Keratinocyte (primary cell): ENCODE measurements around the gene TMEM87A.

Experiments
- CTCF ChIP-seq, 3 experiments: IDR thresholded peaks in 1 of 3; conservative IDR thresholded peaks in 1 of 3; optimal IDR thresholded peaks in 1 of 3; 2 replicates in 2 of 3; 3 replicates in 1 of 3; pipeline versions ENCODE3 to v1.5.1; 2011; ENCODE audit warnings: low read length in 3 of 3, mild to moderate bottlenecking in 3 of 3, moderate library complexity in 2 of 3, control low read depth in 1 of 3, inconsistent platforms in 1 of 3; ENCODE audit not compliant: insufficient read depth in 2 of 3; ENCODE audit errors: extremely low read depth in 1 of 3
- EZH2 ChIP-seq: IDR thresholded peaks from one replicate; pipeline ENCODE4 v1.6.1; 2012; ENCODE audit warnings: inconsistent platforms, mild to moderate bottlenecking, low read length, moderate library complexity

- TF ChIP-seq CTCF (optimal IDR thresholded peaks at IDR 0.05 in 1 of 3, IDR thresholded peaks at IDR 0.05 in 1 of 3, conservative IDR thresholded peaks at IDR 0.05 in 1 of 3; ENCODE audit: extremely low read depth in 1 of 3, insufficient read depth in 2 of 3, low read length in 3 of 3) (no peak), EZH2 (no peak)
Measured at GRCh38 chr15:42282344-42282743, 9.1 kb upstream of the TMEM87A start.
